Cerebellar cortex (tissue), 1 donor: ENCODE results near the gene CUL9.
"Not testable (repeated sequence)": the region's sequence is repeated elsewhere in the genome, so short reads cannot be mapped to it uniquely, and the experiment has no call there.

Experiments used
- DNase-seq: peaks from one replicate; pipeline ENCODE4 v3.0.0-alpha.2; 2015; ENCODE audit warnings: low spot score

CUL9 gene

GRCh38 chr6:43181942-43182860 is at the start of gene CUL9:
CUL9 (plus strand) TSS chr6:43182196; CDS start chr6:43184311, 2,115 bp downstream.
- DNase-seq, result peak; percentile 76

- no peak for DNase-seq
Observed at GRCh38 chr6:43138267-43138666, 43.7 kb upstream of the CUL9 start.

- not testable (repeated sequence) for DNase-seq
Observed at GRCh38 chr6:43139973-43140372, 42.0 kb upstream of the CUL9 start.

GRCh38 chr6:43141644-43142043 is 40.4 kb upstream of the CUL9 start:
- no peak for DNase-seq

GRCh38 chr6:43142101-43142500 is 39.9 kb upstream of the CUL9 start:
- no peak for DNase-seq

- peak; percentile 95 for DNase-seq
Observed at GRCh38 chr6:43143235-43144128, 38.5 kb upstream of the CUL9 start.

GRCh38 chr6:43144879-43145278 is 37.1 kb upstream of the CUL9 start:
- DNase-seq, result no peak

GRCh38 chr6:43146261-43146660 is 35.7 kb upstream of the CUL9 start:
- no peak for DNase-seq

- DNase-seq, result no peak
Observed at GRCh38 chr6:43146709-43147688, 35.0 kb upstream of the CUL9 start.

- no peak for DNase-seq
Observed at GRCh38 chr6:43147691-43148477, 34.1 kb upstream of the CUL9 start.

- DNase-seq, result no peak
Observed at GRCh38 chr6:43149265-43149664, 32.7 kb upstream of the CUL9 start.

GRCh38 chr6:43150051-43150751 is 31.8 kb upstream of the CUL9 start:
- peak; percentile 71 for DNase-seq

GRCh38 chr6:43159599-43159998 is 22.4 kb upstream of the CUL9 start:
- DNase-seq, result no peak

GRCh38 chr6:43163899-43164298 is 18.1 kb upstream of the CUL9 start:
- no peak for DNase-seq

GRCh38 chr6:43170417-43170930 is 11.5 kb upstream of the CUL9 start:
- DNase-seq, result no peak

GRCh38 chr6:43170931-43171706 is 10.9 kb upstream of the CUL9 start, which contains the start of gene SRF:
SRF (plus strand) TSS chr6:43171269; CDS start chr6:43171657, 388 bp downstream.
- DNase-seq, result peak; percentile 100

- no peak for DNase-seq
Observed at GRCh38 chr6:43171707-43172103, 10.3 kb upstream of the CUL9 start.

- peak; percentile 55 for DNase-seq
Observed at GRCh38 chr6:43172104-43173007, 9.6 kb upstream of the CUL9 start.
